Esophagus squamous epithelium (tissue), 5 donors: Measurements from ENCODE around the gene DEFB115. TPM values are rescaled to one million over a fixed set of nuclear protein-coding genes. Genes with fewer than 3 reads are reported as not detected.

ENCODE experiments used
- DNase-seq: peaks from one replicate; lab custom pipeline; 2025; lab: John Stamatoyannopoulos, UW
- H3K27ac ChIP-seq, 4 donors: fragments of 200-600 bp; sonication (generic); one replicate each; pipeline ENCODE4 v1.5.1; 2016 to 2019; ENCODE audit warnings: mild to moderate bottlenecking in 1 of 4
- H3K27me3 ChIP-seq, 4 donors: fragments of 200-600 bp; sonication (generic); 1 replicate in 3 of 4; 2 replicates in 1 of 4; pipeline versions ENCODE4 v1.5.1 to v1.6.0; 2017 to 2021; ENCODE audit warnings: antibody characterized with exemption in 1 of 4
- H3K36me3 ChIP-seq, 3 donors: fragments of 200-600 bp; sonication (generic); one replicate each; pipeline ENCODE4 v1.5.1; 2016 to 2019
- H3K4me1 ChIP-seq, 3 donors: fragments of 200-600 bp; sonication (generic); one replicate each; pipeline ENCODE4 v1.5.1; 2017 to 2019
- H3K4me3 ChIP-seq, 4 donors: fragments of 200-600 bp; sonication (generic); 1 replicate in 3 of 4; 2 replicates in 1 of 4; pipeline ENCODE4 v1.5.1; 2016 to 2019; ENCODE audit warnings: mild to moderate bottlenecking in 2 of 4, moderate library complexity in 1 of 4
- H3K9me3 ChIP-seq, 3 donors: fragments of 200-600 bp; sonication (generic); one replicate each; pipeline ENCODE4 v1.5.1; 2016 to 2019
- POLR2A ChIP-seq, 4 donors: fragments of 450-650 bp; IDR thresholded peaks; one replicate each; pipeline ENCODE4 v1.6.1; 2017; ENCODE audit warnings: antibody characterized with exemption in 4 of 4, mild to moderate bottlenecking in 4 of 4, moderate library complexity in 3 of 4
- WGBS, 2 donors: methylation state at CpG; one replicate each; pipeline ENCODE4 v1.1.5; 2018; 5-methylcytosine and 5-hydroxymethylcytosine counted together
- intact Hi-C: fragments of 100-400 bp; cut with DNase I; formaldehyde crosslinking; loops from one replicate; pipeline ENCODE4 v1.15.0; 2022
- total RNA-seq, 4 donors: library from RNA; depleted of rRNA; stranded (reverse); fragments of >200 nt; gene quantifications; one replicate each; pipeline ENCODE4 v1.1.0, GENCODE V29; 2016
- TF ChIP-seq, protein P1 (sequence below), 6 experiments: fragments of 450-650 bp in 4 of 6; fragments of 200-600 bp in 2 of 6; sonication (generic) in 2 of 6; IDR thresholded peaks; one replicate each; pipeline ENCODE4 v1.5.1; 2016 to 2019; ENCODE audit warnings: antibody characterized with exemption in 6 of 6, mild to moderate bottlenecking in 4 of 6, moderate library complexity in 4 of 6
- donor health status: DM: yes; HTN: yes; CAD: no.

DEFB115 gene, protein sequence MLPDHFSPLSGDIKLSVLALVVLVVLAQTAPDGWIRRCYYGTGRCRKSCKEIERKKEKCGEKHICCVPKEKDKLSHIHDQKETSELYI
- not detected for total RNA-seq

DNA sequence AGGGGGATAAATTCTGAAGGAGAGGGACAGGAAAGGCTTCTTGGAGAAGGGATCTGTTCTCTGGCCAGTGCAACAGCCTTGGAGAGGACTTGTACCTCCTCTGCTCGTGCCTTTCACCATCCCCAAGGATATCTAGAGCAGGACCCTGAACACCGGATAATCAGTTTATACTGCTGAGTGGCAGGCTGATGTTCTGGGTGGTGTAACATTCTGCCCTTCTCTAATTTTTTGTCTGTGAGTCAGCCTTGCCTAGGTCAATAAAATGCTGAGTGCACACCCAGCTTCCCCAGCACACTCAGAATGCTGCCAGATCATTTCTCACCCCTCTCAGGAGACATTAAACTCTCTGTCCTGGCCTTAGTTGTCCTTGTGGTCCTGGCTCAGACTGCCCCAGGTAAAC, at the start of gene DEFB115:
DEFB115 (plus strand) TSS at position 301 of the 400 bp plus-strand sequence; CDS start at position 301, 0 bp downstream.
- intact Hi-C loops, result no loop called here
- Histone ChIP-seq H3K4me3 (no peak within 1 kb of the TSS), H3K27me3 (no peaks in the 10 kb centered on the region), H3K4me1 (no peaks in the 10 kb centered on the region), H3K9me3 (no peaks in the 10 kb centered on the region), H3K27ac (no peak within 1 kb of the TSS), H3K36me3 (no peaks in the 10 kb centered on the region)
- no peak for TF ChIP-seq POLR2A (IDR thresholded peaks at IDR 0.05)
- TF ChIP-seq, protein P1, sequence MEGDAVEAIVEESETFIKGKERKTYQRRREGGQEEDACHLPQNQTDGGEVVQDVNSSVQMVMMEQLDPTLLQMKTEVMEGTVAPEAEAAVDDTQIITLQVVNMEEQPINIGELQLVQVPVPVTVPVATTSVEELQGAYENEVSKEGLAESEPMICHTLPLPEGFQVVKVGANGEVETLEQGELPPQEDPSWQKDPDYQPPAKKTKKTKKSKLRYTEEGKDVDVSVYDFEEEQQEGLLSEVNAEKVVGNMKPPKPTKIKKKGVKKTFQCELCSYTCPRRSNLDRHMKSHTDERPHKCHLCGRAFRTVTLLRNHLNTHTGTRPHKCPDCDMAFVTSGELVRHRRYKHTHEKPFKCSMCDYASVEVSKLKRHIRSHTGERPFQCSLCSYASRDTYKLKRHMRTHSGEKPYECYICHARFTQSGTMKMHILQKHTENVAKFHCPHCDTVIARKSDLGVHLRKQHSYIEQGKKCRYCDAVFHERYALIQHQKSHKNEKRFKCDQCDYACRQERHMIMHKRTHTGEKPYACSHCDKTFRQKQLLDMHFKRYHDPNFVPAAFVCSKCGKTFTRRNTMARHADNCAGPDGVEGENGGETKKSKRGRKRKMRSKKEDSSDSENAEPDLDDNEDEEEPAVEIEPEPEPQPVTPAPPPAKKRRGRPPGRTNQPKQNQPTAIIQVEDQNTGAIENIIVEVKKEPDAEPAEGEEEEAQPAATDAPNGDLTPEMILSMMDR (IDR thresholded peaks at IDR 0.05), result no peak
- DNase-seq, result no peak
- WGBS, 2 donors, result 50% methylated on average over 2 of the region's 2 CpGs

GRCh38 chr20:31236953-31237352, 20.5 kb upstream of the DEFB115 start:
- intact Hi-C loops, result no loop called here
- Histone ChIP-seq H3K36me3 (no peaks in the 10 kb centered on the region), H3K4me1 (no peaks in the 10 kb centered on the region), H3K27me3 (no peaks in the 10 kb centered on the region), H3K4me3 (no peak overlapping the region), H3K27ac (no peak overlapping the region), H3K9me3 (peaks cover 0 to 97% (median 39%) of the 10 kb centered on the region in 3 donors)
- 68 to 69% methylated on average over 10 of the region's 10 CpGs for WGBS, 2 donors
- TF ChIP-seq, protein P1 (IDR thresholded peaks at IDR 0.05), result no peak
- no peak for TF ChIP-seq POLR2A (IDR thresholded peaks at IDR 0.05)
- DNase-seq, result no peak

- WGBS, 2 donors, result 62 to 66% methylated on average over 6 of the region's 6 CpGs
- no peaks in the 10 kb centered on the region for H3K4me1 ChIP-seq
- no peak overlapping the region for H3K27ac ChIP-seq
- peaks cover 0 to 97% (median 39%) of the 10 kb centered on the region in 3 donors for H3K9me3 ChIP-seq
- TF ChIP-seq POLR2A (IDR thresholded peaks at IDR 0.05), result no peak
- TF ChIP-seq, protein P1 (IDR thresholded peaks at IDR 0.05), result no peak
- H3K36me3 ChIP-seq, result no peaks in the 10 kb centered on the region
- no peaks in the 10 kb centered on the region for H3K27me3 ChIP-seq
- intact Hi-C loops, result no loop called here
- no peak for DNase-seq
- H3K4me3 ChIP-seq, result no peak overlapping the region
These were observed 19.7 kb upstream of the DEFB115 start for GRCh38 chr20:31237763-31238162.

GRCh38 chr20:31239139-31239538, 18.3 kb upstream of the DEFB115 start:
- 64 to 68% methylated on average over 8 of the region's 8 CpGs for WGBS, 2 donors
- intact Hi-C loops, result no loop called here

DNA sequence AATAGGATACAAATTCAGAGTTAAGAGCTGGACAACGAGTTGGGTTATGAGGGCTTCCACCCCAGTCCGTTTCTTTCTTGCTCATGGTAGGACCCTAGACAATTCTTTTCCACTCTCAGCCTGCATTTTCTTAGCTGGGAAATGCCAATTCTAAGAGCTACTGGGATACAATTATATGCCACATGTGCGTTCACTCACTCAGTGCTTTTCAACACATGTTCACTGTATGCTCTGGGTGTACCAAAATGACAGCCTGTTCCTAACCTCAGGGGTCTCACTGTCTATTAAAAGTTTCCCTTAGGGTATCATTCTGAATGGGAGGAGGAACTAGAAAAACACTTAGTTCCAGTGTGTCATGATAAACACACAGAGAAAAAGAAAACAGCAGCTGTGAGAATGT, 505 bp upstream of the DEFB115 start:
- Histone ChIP-seq H3K4me3 (no peak overlapping the region), H3K27ac (no peak overlapping the region), H3K9me3 (no peaks in the 10 kb centered on the region), H3K4me1 (no peaks in the 10 kb centered on the region), H3K27me3 (no peaks in the 10 kb centered on the region), H3K36me3 (no peaks in the 10 kb centered on the region)
- WGBS, 2 donors, result 29 to 39% methylated on average over 3 of the region's 3 CpGs
- intact Hi-C loops, result no loop called here
- TF ChIP-seq, protein P1 (IDR thresholded peaks at IDR 0.05), result no peak
- no peak for TF ChIP-seq POLR2A (IDR thresholded peaks at IDR 0.05)
- no peak for DNase-seq

More at GRCh38 chr20:31239139-31239538, 18.3 kb upstream of the DEFB115 start:
- DNase-seq, result no peak
- no peaks in the 10 kb centered on the region for H3K27me3 ChIP-seq
- peaks cover 0 to 98% (median 49%) of the 10 kb centered on the region in 3 donors for H3K9me3 ChIP-seq
- H3K4me1 ChIP-seq, result no peaks in the 10 kb centered on the region
- H3K4me3 ChIP-seq, result no peak overlapping the region
- H3K27ac ChIP-seq, result no peak overlapping the region
- no peaks in the 10 kb centered on the region for H3K36me3 ChIP-seq
- TF ChIP-seq, protein P1 (IDR thresholded peaks at IDR 0.05), result no peak
- TF ChIP-seq POLR2A (IDR thresholded peaks at IDR 0.05), result no peak
